Astrocyte (in vitro differentiated cells and primary cell): ENCODE results near the gene SEMA6C.

Experiments
- EZH2 ChIP-seq: IDR thresholded peaks from 2 replicates; pipeline ENCODE4 v1.6.1; 2012; ENCODE audit warnings: mild to moderate bottlenecking, low read length, inconsistent platforms; ENCODE audit not compliant: insufficient read depth
- TF ChIP-seq, protein P1 (sequence below): IDR thresholded peaks from 2 replicates; pipeline ENCODE4 v1.5.1; 2011; ENCODE audit warnings: low read depth, mild to moderate bottlenecking, inconsistent platforms, low read length, moderate library complexity; ENCODE audit not compliant: insufficient read depth

GRCh38 chr1:151156515-151156819, 10.0 kb upstream of the SEMA6C start, which contains the start of gene TNFAIP8L2:
- TF ChIP-seq, protein P1, sequence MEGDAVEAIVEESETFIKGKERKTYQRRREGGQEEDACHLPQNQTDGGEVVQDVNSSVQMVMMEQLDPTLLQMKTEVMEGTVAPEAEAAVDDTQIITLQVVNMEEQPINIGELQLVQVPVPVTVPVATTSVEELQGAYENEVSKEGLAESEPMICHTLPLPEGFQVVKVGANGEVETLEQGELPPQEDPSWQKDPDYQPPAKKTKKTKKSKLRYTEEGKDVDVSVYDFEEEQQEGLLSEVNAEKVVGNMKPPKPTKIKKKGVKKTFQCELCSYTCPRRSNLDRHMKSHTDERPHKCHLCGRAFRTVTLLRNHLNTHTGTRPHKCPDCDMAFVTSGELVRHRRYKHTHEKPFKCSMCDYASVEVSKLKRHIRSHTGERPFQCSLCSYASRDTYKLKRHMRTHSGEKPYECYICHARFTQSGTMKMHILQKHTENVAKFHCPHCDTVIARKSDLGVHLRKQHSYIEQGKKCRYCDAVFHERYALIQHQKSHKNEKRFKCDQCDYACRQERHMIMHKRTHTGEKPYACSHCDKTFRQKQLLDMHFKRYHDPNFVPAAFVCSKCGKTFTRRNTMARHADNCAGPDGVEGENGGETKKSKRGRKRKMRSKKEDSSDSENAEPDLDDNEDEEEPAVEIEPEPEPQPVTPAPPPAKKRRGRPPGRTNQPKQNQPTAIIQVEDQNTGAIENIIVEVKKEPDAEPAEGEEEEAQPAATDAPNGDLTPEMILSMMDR: no peak
- no peak for TF ChIP-seq EZH2
